Caco-2 (cell line): ENCODE measurements around the gene NFAT5. TPM values are rescaled to one million over a fixed set of nuclear protein-coding genes. Genes with fewer than 3 reads are reported as not detected.
"Not testable (repeated sequence)": the region's sequence is repeated elsewhere in the genome, so short reads cannot be mapped to it uniquely, and the experiment has no call there.

Experiments
- Bru-seq: library from RNA; stranded (reverse); fragments of 400-500 nt; gene quantifications from one replicate; lab custom pipeline; 2021; lab: Mats Ljungman, UMichigan
- BruChase-seq, 2 experiments: library from RNA; stranded (reverse); fragments of 400-500 nt; gene quantifications; one replicate each; lab custom pipeline; 2021; lab: Mats Ljungman, UMichigan
- BruUV-seq: library from RNA; stranded (reverse); fragments of 400-500 nt; replicated peaks from 2 replicates; lab custom pipeline; 2021; lab: Mats Ljungman, UMichigan
- CTCF ChIA-PET: fragments of 300-600 bp; sonication (Branson Sonifier 250); formaldehyde crosslinking; loops from one replicate; lab custom pipeline; 2022; ENCODE audit warnings: antibody characterized with exemption; lab: Charles Lee
- POLR2A ChIA-PET: fragments of 300-600 bp; sonication (Branson Sonifier 250); formaldehyde crosslinking; loops from one replicate; lab custom pipeline; 2022; ENCODE audit warnings: antibody characterized with exemption; lab: Charles Lee
- DNase-seq, 2 experiments: peaks; one replicate each; pipeline versions ENCODE4 v3.0.0 to v3.0.0-alpha.2; 2020 to 2022
- H3K27me3 ChIP-seq: replicated peaks from 2 replicates; pipeline ENCODE4 v1.6.0; 2011; ENCODE audit warnings: low read length; ENCODE audit not compliant: control insufficient read depth, insufficient read depth
- H3K36me3 ChIP-seq: 2 replicates; pipeline ENCODE4 v1.5.1; 2011; ENCODE audit warnings: low read length; ENCODE audit not compliant: control insufficient read depth, insufficient read depth
- H3K4me1 ChIP-seq: fragments of 250-450 bp; sonication (Bioruptor Pico); 2 replicates; pipeline ENCODE4 v1.5.1; 2020; ENCODE audit warnings: mild to moderate bottlenecking
- H3K4me3 ChIP-seq: 2 replicates; pipeline ENCODE4 v1.5.1; 2011; ENCODE audit warnings: low read depth, mild to moderate bottlenecking, control low read depth, low read length
- H3K9me3 ChIP-seq: fragments of 250-450 bp; sonication (Bioruptor Pico); 2 replicates; pipeline ENCODE4 v1.5.1; 2020; ENCODE audit warnings: mild to moderate bottlenecking, moderate library complexity
- H3K27ac Mint-ChIP-seq: one replicate; pipeline ENCODE4 v1.8.0; 2022; ENCODE audit warnings: mixed read lengths; ENCODE audit not compliant: unreplicated experiment
- H3K27me3 Mint-ChIP-seq: one replicate; pipeline ENCODE4 v1.8.0; 2022; ENCODE audit warnings: mixed read lengths; ENCODE audit not compliant: insufficient read depth, unreplicated experiment
- H3K36me3 Mint-ChIP-seq: one replicate; pipeline ENCODE4 v1.8.0; 2022; ENCODE audit warnings: mild to moderate bottlenecking, mixed read lengths; ENCODE audit not compliant: insufficient read depth, unreplicated experiment
- H3K4me1 Mint-ChIP-seq: one replicate; pipeline ENCODE4 v1.8.0; 2022; ENCODE audit warnings: low read depth, mixed read lengths; ENCODE audit not compliant: unreplicated experiment
- H3K4me3 Mint-ChIP-seq: one replicate; pipeline ENCODE4 v1.8.0; 2022; ENCODE audit warnings: mild to moderate bottlenecking, moderate library complexity, mixed read lengths; ENCODE audit not compliant: unreplicated experiment
- H3K9me3 Mint-ChIP-seq: one replicate; pipeline ENCODE4 v1.8.0; 2022; ENCODE audit warnings: mixed read lengths; ENCODE audit not compliant: unreplicated experiment
- intact Hi-C: fragments of 100-400 bp; cut with micrococcal nuclease; formaldehyde crosslinking; loops from one replicate; pipeline ENCODE4 v1.10.0; 2022; ENCODE audit not compliant: unreplicated experiment
- long read RNA-seq: library from polyadenylated mRNA; stranded (forward); transcript quantifications from one replicate; pipeline ENCODE4 v2.0.0, GENCODE V29; 2022
- total RNA-seq: library from RNA; stranded (reverse); gene quantifications from 2 replicates; pipeline ENCODE4 v1.2.3, GENCODE V29; 2022
- TF ChIP-seq, protein P1 (sequence below), 2 experiments: fragments of 200-600 bp in 1 of 2; IDR thresholded peaks; 1 replicate in 1 of 2; 2 replicates in 1 of 2; pipeline versions ENCODE4 v1.5.1 to v1.8.0; 2011 to 2022; ENCODE audit warnings: antibody characterized with exemption in 1 of 2, control low read depth in 1 of 2, inconsistent platforms in 1 of 2, low read depth in 1 of 2, low read length in 1 of 2, mild to moderate bottlenecking in 1 of 2, moderate library complexity in 1 of 2; ENCODE audit not compliant: insufficient read depth in 1 of 2, severe bottlenecking in 1 of 2, unreplicated experiment in 1 of 2

The NFAT5 gene, protein sequence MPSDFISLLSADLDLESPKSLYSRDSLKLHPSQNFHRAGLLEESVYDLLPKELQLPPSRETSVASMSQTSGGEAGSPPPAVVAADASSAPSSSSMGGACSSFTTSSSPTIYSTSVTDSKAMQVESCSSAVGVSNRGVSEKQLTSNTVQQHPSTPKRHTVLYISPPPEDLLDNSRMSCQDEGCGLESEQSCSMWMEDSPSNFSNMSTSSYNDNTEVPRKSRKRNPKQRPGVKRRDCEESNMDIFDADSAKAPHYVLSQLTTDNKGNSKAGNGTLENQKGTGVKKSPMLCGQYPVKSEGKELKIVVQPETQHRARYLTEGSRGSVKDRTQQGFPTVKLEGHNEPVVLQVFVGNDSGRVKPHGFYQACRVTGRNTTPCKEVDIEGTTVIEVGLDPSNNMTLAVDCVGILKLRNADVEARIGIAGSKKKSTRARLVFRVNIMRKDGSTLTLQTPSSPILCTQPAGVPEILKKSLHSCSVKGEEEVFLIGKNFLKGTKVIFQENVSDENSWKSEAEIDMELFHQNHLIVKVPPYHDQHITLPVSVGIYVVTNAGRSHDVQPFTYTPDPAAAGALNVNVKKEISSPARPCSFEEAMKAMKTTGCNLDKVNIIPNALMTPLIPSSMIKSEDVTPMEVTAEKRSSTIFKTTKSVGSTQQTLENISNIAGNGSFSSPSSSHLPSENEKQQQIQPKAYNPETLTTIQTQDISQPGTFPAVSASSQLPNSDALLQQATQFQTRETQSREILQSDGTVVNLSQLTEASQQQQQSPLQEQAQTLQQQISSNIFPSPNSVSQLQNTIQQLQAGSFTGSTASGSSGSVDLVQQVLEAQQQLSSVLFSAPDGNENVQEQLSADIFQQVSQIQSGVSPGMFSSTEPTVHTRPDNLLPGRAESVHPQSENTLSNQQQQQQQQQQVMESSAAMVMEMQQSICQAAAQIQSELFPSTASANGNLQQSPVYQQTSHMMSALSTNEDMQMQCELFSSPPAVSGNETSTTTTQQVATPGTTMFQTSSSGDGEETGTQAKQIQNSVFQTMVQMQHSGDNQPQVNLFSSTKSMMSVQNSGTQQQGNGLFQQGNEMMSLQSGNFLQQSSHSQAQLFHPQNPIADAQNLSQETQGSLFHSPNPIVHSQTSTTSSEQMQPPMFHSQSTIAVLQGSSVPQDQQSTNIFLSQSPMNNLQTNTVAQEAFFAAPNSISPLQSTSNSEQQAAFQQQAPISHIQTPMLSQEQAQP (N-terminal part only)
- total RNA-seq = 87.6 and 89.8 TPM in 2 replicates
- Bru-seq, nascent RNA = percentile 97 among the genes with signal in this experiment
- BruChase-seq, experiment 1, labeled RNA remaining after a 2-hour chase = percentile 98 among the genes with signal in this experiment
- BruChase-seq, experiment 2, labeled RNA remaining after a 6-hour chase = percentile 96 among the genes with signal in this experiment
- long read RNA-seq, partial matches to known transcripts = 6 of 17 reads
- long read RNA-seq, other reads (novel, unspliced or antisense) = 11 of 17 reads

DNA sequence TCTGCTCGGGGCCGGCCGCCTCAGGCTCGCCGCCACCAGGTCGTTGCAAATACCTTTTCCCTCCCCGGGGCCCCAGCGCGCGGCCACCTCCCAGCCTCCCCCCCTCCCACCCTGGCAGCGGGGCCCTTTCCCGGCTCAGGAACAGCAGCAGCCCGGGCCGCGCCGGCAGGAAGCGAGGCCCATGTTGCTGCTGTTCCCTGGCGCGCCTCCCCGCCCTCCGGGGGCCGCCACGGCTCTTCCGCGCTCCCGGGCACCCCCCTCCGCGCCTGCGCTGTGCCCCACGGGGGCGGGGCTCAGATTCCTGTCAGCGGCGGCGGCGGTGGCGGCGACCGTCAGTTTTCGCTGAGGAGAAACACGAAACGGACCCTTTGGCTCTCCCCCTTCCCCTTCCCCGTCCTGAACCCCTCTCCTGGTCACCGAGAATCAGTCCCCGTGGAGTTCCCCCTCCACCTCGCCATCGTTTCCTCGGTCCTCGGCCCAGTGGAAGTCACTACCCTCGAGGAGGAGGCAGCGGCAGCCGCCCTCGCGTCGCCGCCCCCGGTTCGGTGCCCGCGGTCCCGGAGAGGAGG is at the start of gene NFAT5:
NFAT5 (plus strand) TSS at position 296 of the 569 bp plus-strand sequence. CDS start 336 bp downstream, outside the sequence.
- intact Hi-C loops = loop anchor here (1.0 to 10.0 kb wide), 6 partner anchors 35 to 231 kb away; partner anchors contain the start of genes COG8, NIP7 and PDF
- DNase-seq = peak; percentile 96 to 98
- ChIA-PET POLR2A (interaction anchor here (0.5 to 1.7 kb wide), 5 partner anchors 33 to 213 kb away, joined by 3 to 13 read pairs (median 4); no protein-coding TSS in a partner anchor), CTCF (interaction anchor here (1.0 to 1.6 kb wide), 2 partner anchors 161 to 169 kb away, joined by 3 to 6 read pairs; no protein-coding TSS in a partner anchor)
- Histone ChIP-seq H3K9me3 (no peaks in the 10 kb centered on the region), H3K4me3 (peak within 1 kb of the TSS; percentile 89), H3K4me1 (peaks cover 38% of the 10 kb centered on the region), H3K27me3 (no peaks in the 10 kb centered on the region), H3K36me3 (no peaks in the 10 kb centered on the region)
- no peaks in the 10 kb centered on the region for H3K9me3 Mint-ChIP-seq
- peak within 1 kb of the TSS; percentile 96 for H3K27ac Mint-ChIP-seq
- H3K27me3 Mint-ChIP-seq = no peaks in the 10 kb centered on the region
- H3K4me1 Mint-ChIP-seq = peaks cover 24% of the 10 kb centered on the region
- BruUV-seq = no TSS peak
- peaks cover 51% of the 10 kb centered on the region for H3K36me3 Mint-ChIP-seq
- peak within 1 kb of the TSS; percentile 98 for H3K4me3 Mint-ChIP-seq
- TF ChIP-seq, protein P1, sequence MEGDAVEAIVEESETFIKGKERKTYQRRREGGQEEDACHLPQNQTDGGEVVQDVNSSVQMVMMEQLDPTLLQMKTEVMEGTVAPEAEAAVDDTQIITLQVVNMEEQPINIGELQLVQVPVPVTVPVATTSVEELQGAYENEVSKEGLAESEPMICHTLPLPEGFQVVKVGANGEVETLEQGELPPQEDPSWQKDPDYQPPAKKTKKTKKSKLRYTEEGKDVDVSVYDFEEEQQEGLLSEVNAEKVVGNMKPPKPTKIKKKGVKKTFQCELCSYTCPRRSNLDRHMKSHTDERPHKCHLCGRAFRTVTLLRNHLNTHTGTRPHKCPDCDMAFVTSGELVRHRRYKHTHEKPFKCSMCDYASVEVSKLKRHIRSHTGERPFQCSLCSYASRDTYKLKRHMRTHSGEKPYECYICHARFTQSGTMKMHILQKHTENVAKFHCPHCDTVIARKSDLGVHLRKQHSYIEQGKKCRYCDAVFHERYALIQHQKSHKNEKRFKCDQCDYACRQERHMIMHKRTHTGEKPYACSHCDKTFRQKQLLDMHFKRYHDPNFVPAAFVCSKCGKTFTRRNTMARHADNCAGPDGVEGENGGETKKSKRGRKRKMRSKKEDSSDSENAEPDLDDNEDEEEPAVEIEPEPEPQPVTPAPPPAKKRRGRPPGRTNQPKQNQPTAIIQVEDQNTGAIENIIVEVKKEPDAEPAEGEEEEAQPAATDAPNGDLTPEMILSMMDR (IDR thresholded peaks at IDR 0.05; ENCODE audit: insufficient read depth in 1 of 2, low read depth in 1 of 2, low read length in 1 of 2, severe bottlenecking in 1 of 2, unreplicated experiment in 1 of 2) = peak in 1 of 2 experiments; percentile 43

DNA sequence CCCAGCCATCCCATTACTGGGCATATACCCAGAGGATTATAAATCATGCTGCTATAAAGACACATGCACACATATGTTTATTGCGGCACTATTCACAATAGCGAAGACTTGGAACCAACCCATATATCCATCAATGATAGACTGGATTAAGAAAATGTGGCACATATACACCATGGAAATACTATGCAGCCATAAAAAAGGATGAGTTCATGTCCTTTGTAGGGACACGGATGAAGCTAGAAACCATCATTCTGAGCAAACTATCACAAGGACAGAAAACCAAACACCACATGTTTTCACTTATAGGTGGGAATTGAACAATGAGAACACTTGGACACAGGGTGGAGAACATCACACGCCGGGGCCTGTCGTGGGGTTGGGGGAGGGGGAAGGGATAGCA is 47.9 kb upstream of the NFAT5 start:
- H3K4me3 Mint-ChIP-seq, H3K9me3 ChIP-seq, CTCF ChIA-PET, H3K27ac Mint-ChIP-seq, intact Hi-C loops, BruUV-seq, H3K27me3 ChIP-seq, H3K27me3 Mint-ChIP-seq, H3K36me3 Mint-ChIP-seq, DNase-seq, H3K36me3 ChIP-seq, POLR2A ChIA-PET, H3K4me3 ChIP-seq: not testable (repeated sequence)
- Mint-ChIP-seq H3K9me3 (peaks cover 18% of the 10 kb centered on the region), H3K4me1 (peaks cover 60% of the 10 kb centered on the region)
- H3K4me1 ChIP-seq = peaks cover 30% of the 10 kb centered on the region

DNA sequence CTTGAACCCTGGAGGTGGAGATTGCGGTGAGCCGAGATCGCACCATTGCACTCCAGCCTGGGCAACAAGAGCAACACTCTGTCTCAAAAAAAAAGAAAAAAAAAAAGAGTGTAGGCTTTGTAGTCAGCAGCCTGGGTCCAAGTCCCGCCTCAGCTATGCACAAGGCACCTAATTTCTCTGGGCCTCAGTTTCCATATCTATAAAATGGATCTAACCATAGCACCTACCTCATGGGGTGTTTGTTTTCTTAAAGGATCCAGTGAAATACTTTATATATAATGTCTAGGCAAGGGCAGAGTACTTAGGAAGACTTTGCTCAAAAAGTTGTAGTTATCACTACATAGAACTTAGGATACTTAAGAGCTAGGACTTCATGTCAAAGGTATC is 45.4 kb upstream of the NFAT5 start:
- TF ChIP-seq, protein P1 (IDR thresholded peaks at IDR 0.05; ENCODE audit: insufficient read depth in 1 of 2, low read depth in 1 of 2, low read length in 1 of 2, severe bottlenecking in 1 of 2, unreplicated experiment in 1 of 2) = no peak
- H3K36me3 Mint-ChIP-seq = no peaks in the 10 kb centered on the region
- no TSS peak for BruUV-seq
- peaks cover 21% of the 10 kb centered on the region for H3K4me1 ChIP-seq
- H3K36me3 ChIP-seq = no peaks in the 10 kb centered on the region
- ChIA-PET POLR2A (no interaction called here), CTCF (no interaction called here)
- H3K27ac Mint-ChIP-seq = peak overlapping the region; percentile 54
- no peak overlapping the region for H3K4me3 ChIP-seq
- peaks cover 20% of the 10 kb centered on the region for H3K9me3 Mint-ChIP-seq
- no peaks in the 10 kb centered on the region for H3K27me3 Mint-ChIP-seq
- H3K4me3 Mint-ChIP-seq = no peak overlapping the region
- H3K27me3 ChIP-seq = no peaks in the 10 kb centered on the region
- no peaks in the 10 kb centered on the region; the same call in 1 of the 2 replicates for H3K9me3 ChIP-seq
- intact Hi-C loops = loop anchor here (2.0 to 10.0 kb wide), 2 partner anchors 18 to 566 kb away; no protein-coding TSS in a partner anchor
- DNase-seq = no peak
- peaks cover 44% of the 10 kb centered on the region for H3K4me1 Mint-ChIP-seq
